Measurements from ENCODE around the gene NRP1.

Gene NRP1

GRCh38 chr10:33349268-33349667, 14.8 kb upstream of the NRP1 start:
- DNase-seq: no peak

- peak; percentile 47 for DNase-seq
Observed at GRCh38 chr10:33347211-33347610, 12.7 kb upstream of the NRP1 start.

GRCh38 chr10:33345236-33345635, 10.8 kb upstream of the NRP1 start:
- no peak for DNase-seq

GRCh38 chr10:33344676-33345075, 10.2 kb upstream of the NRP1 start:
- no peak for DNase-seq

- peak; percentile 38 for DNase-seq
Observed at GRCh38 chr10:33341637-33342036, 7.2 kb upstream of the NRP1 start.

GRCh38 chr10:33337326-33337957, 3.0 kb upstream of the NRP1 start:
- DNase-seq: peak; percentile 89

- peak; percentile 51 for DNase-seq
Observed at GRCh38 chr10:33336582-33337325, 2.3 kb upstream of the NRP1 start.

GRCh38 chr10:33335801-33336581, 1.5 kb upstream of the NRP1 start:
- peak; percentile 62 for DNase-seq

- DNase-seq: no peak
Observed at GRCh38 chr10:33335551-33335800, 1.0 kb upstream of the NRP1 start.

GRCh38 chr10:33334805-33335550, 511 bp upstream of the NRP1 start:
- peak; percentile 94 for DNase-seq

- DNase-seq: peak; percentile 34
Observed at GRCh38 chr10:33333260-33334101, 986 bp downstream of the NRP1 start.

- DNase-seq: peak; percentile 40
Observed at GRCh38 chr10:33332183-33333065, 2.0 kb downstream of the NRP1 start.

GRCh38 chr10:33331379-33331694, 3.1 kb downstream of the NRP1 start:
- no peak for DNase-seq

GRCh38 chr10:33330543-33331378, 3.7 kb downstream of the NRP1 start:
- peak; percentile 90 for DNase-seq

GRCh38 chr10:33329178-33329577, 5.3 kb downstream of the NRP1 start:
- no peak for DNase-seq

GRCh38 chr10:33328253-33328652, 6.2 kb downstream of the NRP1 start:
- no peak for DNase-seq

GRCh38 chr10:33327751-33328150, 6.7 kb downstream of the NRP1 start:
- DNase-seq: peak; percentile 20

- DNase-seq: no peak
Observed at GRCh38 chr10:33326933-33327332, 7.5 kb downstream of the NRP1 start.

GRCh38 chr10:33325929-33326328, 8.5 kb downstream of the NRP1 start:
- no peak for DNase-seq

GRCh38 chr10:33323721-33324120, 10.7 kb downstream of the NRP1 start:
- DNase-seq: no peak

Data from fibroblast of skin of scalp (primary cell).